ENCODE measurements around the gene RPL22. TPM values are rescaled to one million over a fixed set of nuclear protein-coding genes. Genes with fewer than 3 reads are reported as not detected.

Gene RPL22
- total RNA-seq, 5 donors from 2014 or later (not counting 1 experiment from before 2014, with no cell fraction given) = 448 to 621 (median 462) TPM

- no peaks in the 10 kb centered on the region for H3K36me3 Mint-ChIP-seq
- Histone ChIP-seq H3K27ac (ENCODE audit: low read length) (no peak overlapping the region), H3K9me3 (no peaks in the 10 kb centered on the region), H3K27me3 (replicated peaks in 1 of 2; ENCODE audit: control insufficient read depth in 2 of 2, extremely low read depth in 1 of 2, insufficient read depth in 2 of 2, low read length in 1 of 2) (peaks cover 0 to 58% of the 10 kb centered on the region in 2 experiments), H3K36me3 (ENCODE audit: control insufficient read depth in 2 of 2, extremely low read depth in 1 of 2, insufficient read depth in 1 of 2, low read length in 1 of 2) (no peaks in the 10 kb centered on the region), H3K4me3 (ENCODE audit: control insufficient read depth in 1 of 2, extremely low read depth in 1 of 2, low read length in 1 of 2) (no peak overlapping the region), H3K4me1 (ENCODE audit: control insufficient read depth in 1 of 2, extremely low read depth in 1 of 2, insufficient read depth in 2 of 2, low read length in 2 of 2) (no peaks in the 10 kb centered on the region)
- CTCF ChIA-PET = no interaction called here
- peaks cover 23 to 39% of the 10 kb centered on the region in 2 donors for H3K27me3 Mint-ChIP-seq
- H3K27ac Mint-ChIP-seq = no peak overlapping the region
- POLR2A ChIA-PET = no interaction called here
- H3K4me3 Mint-ChIP-seq = no peak overlapping the region
- DNase-seq (no peak), ATAC-seq (replicated peaks in 1 of 4) (no peak)
- H3K9me3 Mint-ChIP-seq = no peaks in the 10 kb centered on the region
- H3K4me1 Mint-ChIP-seq = no peaks in the 10 kb centered on the region
- 68% methylated on average over 13 of the region's 13 CpGs for WGBS (ENCODE audit: insufficient coverage)
These were observed 36.6 kb downstream of the RPL22 start for GRCh38 chr1:6162773-6163172.

- Histone ChIP-seq H3K27ac (ENCODE audit: low read length) (no peak overlapping the region), H3K4me1 (ENCODE audit: control insufficient read depth in 1 of 2, extremely low read depth in 1 of 2, insufficient read depth in 2 of 2, low read length in 2 of 2) (no peaks in the 10 kb centered on the region), H3K9me3 (no peaks in the 10 kb centered on the region), H3K36me3 (ENCODE audit: control insufficient read depth in 2 of 2, extremely low read depth in 1 of 2, insufficient read depth in 1 of 2, low read length in 1 of 2) (no peaks in the 10 kb centered on the region), H3K4me3 (ENCODE audit: control insufficient read depth in 1 of 2, extremely low read depth in 1 of 2, low read length in 1 of 2) (no peak overlapping the region), H3K27me3 (replicated peaks in 1 of 2; ENCODE audit: control insufficient read depth in 2 of 2, extremely low read depth in 1 of 2, insufficient read depth in 2 of 2, low read length in 1 of 2) (peaks cover 0 to 58% of the 10 kb centered on the region in 2 experiments)
- CTCF ChIA-PET = no interaction called here
- Mint-ChIP-seq H3K36me3 (no peaks in the 10 kb centered on the region), H3K4me3 (no peak overlapping the region), H3K27ac (no peak overlapping the region), H3K27me3 (peaks cover 23 to 41% of the 10 kb centered on the region in 2 donors), H3K9me3 (no peaks in the 10 kb centered on the region), H3K4me1 (no peaks in the 10 kb centered on the region)
- ATAC-seq (replicated peaks in 1 of 4) (no peak), DNase-seq (no peak)
- POLR2A ChIA-PET = no interaction called here
- WGBS (ENCODE audit: insufficient coverage) = 71% methylated on average over 3 of the region's 7 CpGs
These were observed 37.1 kb downstream of the RPL22 start for GRCh38 chr1:6162341-6162740.

- POLR2A ChIA-PET = no interaction called here
- no peak overlapping the region for H3K4me3 Mint-ChIP-seq
- no peaks in the 10 kb centered on the region for H3K9me3 Mint-ChIP-seq
- peaks cover 20 to 25% of the 10 kb centered on the region in 2 donors for H3K27me3 Mint-ChIP-seq
- Histone ChIP-seq H3K9me3 (no peaks in the 10 kb centered on the region), H3K27ac (ENCODE audit: low read length) (no peak overlapping the region), H3K36me3 (ENCODE audit: control insufficient read depth in 2 of 2, extremely low read depth in 1 of 2, insufficient read depth in 1 of 2, low read length in 1 of 2) (no peaks in the 10 kb centered on the region), H3K27me3 (replicated peaks in 1 of 2; ENCODE audit: control insufficient read depth in 2 of 2, extremely low read depth in 1 of 2, insufficient read depth in 2 of 2, low read length in 1 of 2) (peaks cover 0 to 53% of the 10 kb centered on the region in 2 experiments), H3K4me1 (ENCODE audit: control insufficient read depth in 1 of 2, extremely low read depth in 1 of 2, insufficient read depth in 2 of 2, low read length in 2 of 2) (peaks cover 0 to 24% of the 10 kb centered on the region in 2 experiments), H3K4me3 (ENCODE audit: control insufficient read depth in 1 of 2, extremely low read depth in 1 of 2, low read length in 1 of 2) (no peak overlapping the region)
- ATAC-seq (replicated peaks in 1 of 4) (no peak), DNase-seq (no peak)
- H3K36me3 Mint-ChIP-seq = no peaks in the 10 kb centered on the region
- no peak overlapping the region for H3K27ac Mint-ChIP-seq
- WGBS (ENCODE audit: insufficient coverage) = 76% methylated on average over 7 of the region's 8 CpGs
- H3K4me1 Mint-ChIP-seq = peaks cover 0 to 5% (median 0%) of the 10 kb centered on the region in 3 donors
- CTCF ChIA-PET = no interaction called here
These were observed 41.2 kb downstream of the RPL22 start for GRCh38 chr1:6158181-6158580.

- Histone ChIP-seq H3K4me1 (ENCODE audit: control insufficient read depth in 1 of 2, extremely low read depth in 1 of 2, insufficient read depth in 2 of 2, low read length in 2 of 2) (peaks cover 0 to 26% of the 10 kb centered on the region in 2 experiments), H3K4me3 (ENCODE audit: control insufficient read depth in 1 of 2, extremely low read depth in 1 of 2, low read length in 1 of 2) (no peak overlapping the region), H3K27me3 (replicated peaks in 1 of 2; ENCODE audit: control insufficient read depth in 2 of 2, extremely low read depth in 1 of 2, insufficient read depth in 2 of 2, low read length in 1 of 2) (peaks cover 0 to 49% of the 10 kb centered on the region in 2 experiments), H3K36me3 (ENCODE audit: control insufficient read depth in 2 of 2, extremely low read depth in 1 of 2, insufficient read depth in 1 of 2, low read length in 1 of 2) (no peaks in the 10 kb centered on the region), H3K9me3 (no peaks in the 10 kb centered on the region), H3K27ac (ENCODE audit: low read length) (no peak overlapping the region)
- CTCF ChIA-PET = no interaction called here
- POLR2A ChIA-PET = no interaction called here
- 66% methylated on average over 14 of the region's 15 CpGs for WGBS (ENCODE audit: insufficient coverage)
- Mint-ChIP-seq H3K9me3 (no peaks in the 10 kb centered on the region), H3K36me3 (no peaks in the 10 kb centered on the region), H3K27me3 (peaks cover 20 to 24% of the 10 kb centered on the region in 2 donors), H3K4me3 (no peak overlapping the region), H3K4me1 (peaks cover 0 to 6% (median 0%) of the 10 kb centered on the region in 3 donors), H3K27ac (no peak overlapping the region)
- ATAC-seq (replicated peaks in 1 of 4) (peak in 1 of 4 experiments; percentile 17), DNase-seq (no peak)
These were observed 41.7 kb downstream of the RPL22 start for GRCh38 chr1:6157528-6158174.

GRCh38 chr1:6157132-6157527 lies 42.3 kb downstream of the RPL22 start:
- H3K4me1 ChIP-seq (ENCODE audit: control insufficient read depth in 1 of 2, extremely low read depth in 1 of 2, insufficient read depth in 2 of 2, low read length in 2 of 2) = peaks cover 0 to 26% of the 10 kb centered on the region in 2 experiments
- Mint-ChIP-seq H3K9me3 (no peaks in the 10 kb centered on the region), H3K27ac (no peak overlapping the region), H3K27me3 (peaks cover 20 to 22% of the 10 kb centered on the region in 2 donors), H3K4me3 (no peak overlapping the region), H3K36me3 (no peaks in the 10 kb centered on the region), H3K4me1 (peaks cover 0 to 6% (median 0%) of the 10 kb centered on the region in 3 donors)
- ATAC-seq (replicated peaks in 1 of 4) (no peak), DNase-seq (no peak)
- WGBS (ENCODE audit: insufficient coverage) = 84% methylated on average over 2 of the region's 2 CpGs
- peaks cover 0 to 45% of the 10 kb centered on the region in 2 experiments for H3K27me3 ChIP-seq (replicated peaks in 1 of 2; ENCODE audit: control insufficient read depth in 2 of 2, extremely low read depth in 1 of 2, insufficient read depth in 2 of 2, low read length in 1 of 2)
- H3K9me3 ChIP-seq = no peaks in the 10 kb centered on the region
- POLR2A ChIA-PET = no interaction called here
- H3K36me3 ChIP-seq (ENCODE audit: control insufficient read depth in 2 of 2, extremely low read depth in 1 of 2, insufficient read depth in 1 of 2, low read length in 1 of 2) = no peaks in the 10 kb centered on the region
- H3K27ac ChIP-seq (ENCODE audit: low read length) = no peak overlapping the region
- CTCF ChIA-PET = no interaction called here
- no peak overlapping the region for H3K4me3 ChIP-seq (ENCODE audit: control insufficient read depth in 1 of 2, extremely low read depth in 1 of 2, low read length in 1 of 2)

GRCh38 chr1:6154525-6155319 lies 44.7 kb downstream of the RPL22 start:
- H3K36me3 ChIP-seq (ENCODE audit: control insufficient read depth in 2 of 2, extremely low read depth in 1 of 2, insufficient read depth in 1 of 2, low read length in 1 of 2) = no peaks in the 10 kb centered on the region
- POLR2A ChIA-PET = no interaction called here
- H3K4me3 Mint-ChIP-seq = no peak overlapping the region

More at GRCh38 chr1:6154525-6155319, 44.7 kb downstream of the RPL22 start:
- H3K4me3 ChIP-seq (ENCODE audit: control insufficient read depth in 1 of 2, extremely low read depth in 1 of 2, low read length in 1 of 2) = no peak overlapping the region
- H3K9me3 Mint-ChIP-seq = no peaks in the 10 kb centered on the region
- CTCF ChIA-PET = no interaction called here
- H3K27me3 Mint-ChIP-seq = peaks cover 15 to 17% of the 10 kb centered on the region in 2 donors
- ATAC-seq (replicated peaks in 1 of 4) = no peak
- H3K4me1 ChIP-seq (ENCODE audit: control insufficient read depth in 1 of 2, extremely low read depth in 1 of 2, insufficient read depth in 2 of 2, low read length in 2 of 2) = peaks cover 0 to 26% of the 10 kb centered on the region in 2 experiments
- peaks cover 0 to 6% (median 0%) of the 10 kb centered on the region in 3 donors for H3K4me1 Mint-ChIP-seq
- DNase-seq = no peak
- WGBS (ENCODE audit: insufficient coverage) = 96% methylated on average over 18 of the region's 26 CpGs
- H3K9me3 ChIP-seq = no peaks in the 10 kb centered on the region
- no peaks in the 10 kb centered on the region for H3K36me3 Mint-ChIP-seq
- no peak overlapping the region for H3K27ac ChIP-seq (ENCODE audit: low read length)
- H3K27me3 ChIP-seq (replicated peaks in 1 of 2; ENCODE audit: control insufficient read depth in 2 of 2, extremely low read depth in 1 of 2, insufficient read depth in 2 of 2, low read length in 1 of 2) = peaks cover 0 to 37% of the 10 kb centered on the region in 2 experiments
- H3K27ac Mint-ChIP-seq = no peak overlapping the region

Data from T-cell (primary cell).